Lung (tissue), 12 donors: Measurements from ENCODE around the gene LRRC25. TPM values are rescaled to one million over a fixed set of nuclear protein-coding genes. Genes with fewer than 3 reads are reported as not detected.

Source experiments
- ATAC-seq: fragments of 200-7000 bp; cut with Tn5 transposase; one replicate; pipeline ENCODE4 v1.9.1; 2020; ENCODE audit warnings: moderate number of reproducible peaks; ENCODE audit not compliant: insufficient read depth, low FRiP score
- DNase-seq, 3 donors: peaks; one replicate each; pipeline ENCODE4 v3.0.0-alpha.2; 2013 to 2017
- H3K27ac ChIP-seq, 2 donors: one replicate each; pipeline ENCODE4 v1.5.1; 2013; ENCODE audit warnings: mild to moderate bottlenecking in 2 of 2, moderate library complexity in 2 of 2, control low read depth in 1 of 2, inconsistent platforms in 1 of 2, low read depth in 1 of 2, low read length in 1 of 2
- H3K27me3 ChIP-seq, 3 donors: one replicate each; pipeline ENCODE4 v1.5.1; 2013; ENCODE audit warnings: low read length in 2 of 3; ENCODE audit not compliant: control insufficient read depth in 3 of 3, insufficient read depth in 3 of 3
- H3K36me3 ChIP-seq, 4 donors: one replicate each; pipeline ENCODE4 v1.5.1; 2013; ENCODE audit warnings: low read length in 4 of 4, mild to moderate bottlenecking in 1 of 4, moderate library complexity in 1 of 4; ENCODE audit not compliant: control insufficient read depth in 4 of 4, insufficient read depth in 4 of 4
- H3K4me1 ChIP-seq, 5 donors: one replicate each; pipeline ENCODE4 v1.5.1; 2013; ENCODE audit warnings: low read length in 5 of 5, mild to moderate bottlenecking in 2 of 5, moderate library complexity in 1 of 5; ENCODE audit not compliant: control insufficient read depth in 5 of 5, insufficient read depth in 5 of 5
- H3K4me3 ChIP-seq: one replicate; pipeline ENCODE4 v1.5.1; 2013; ENCODE audit warnings: mild to moderate bottlenecking, control low read depth, moderate library complexity
- H3K9ac ChIP-seq, 2 donors: one replicate each; pipeline ENCODE4 v1.5.1; 2013; ENCODE audit warnings: low read length in 2 of 2, control low read depth in 1 of 2; ENCODE audit not compliant: insufficient read depth in 1 of 2
- H3K9me3 ChIP-seq, 4 donors: one replicate each; pipeline ENCODE4 v1.5.1; 2013; ENCODE audit warnings: low read length in 3 of 4, mild to moderate bottlenecking in 1 of 4, moderate library complexity in 1 of 4; ENCODE audit not compliant: control insufficient read depth in 4 of 4, insufficient read depth in 3 of 4
- WGBS, 2 donors: extraction: QIAGEN DNeasy Blood & Tissue Kit; methylation state at CpG; one replicate each; pipeline ENCODE4 v1.1.7; 2013; 5-methylcytosine and 5-hydroxymethylcytosine counted together
- polyA plus RNA-seq, 2 donors: library from polyadenylated mRNA; stranded (reverse); fragments of 200-250 nt; gene quantifications; one replicate each; pipeline ENCODE4 v1.2.1, GENCODE V29; 2013
- total RNA-seq, 2 donors: library from RNA; depleted of rRNA in 1 of 2; stranded (reverse); fragments of >200 nt in 1 of 2; gene quantifications; one replicate each; pipeline ENCODE4 v1.2.1, GENCODE V29; 2014 to 2021
- TF ChIP-seq, protein P1 (sequence below): IDR thresholded peaks from 2 replicates; pipeline ENCODE4 v1.5.1; 2012; ENCODE audit warnings: mild to moderate bottlenecking; ENCODE audit errors: control extremely low read depth, extremely low read depth
- donor health status: control.
- donor health status: control.
- donor health status: Bipolar disorder and iron deficiency.
- donor health status: healthy.
- donor health status: DM: yes; HTN: yes; CAD: no.

The LRRC25 gene
- total and polyA plus RNA-seq, 4 donors, result 8.5 to 119 (median 27.0) TPM

DNA sequence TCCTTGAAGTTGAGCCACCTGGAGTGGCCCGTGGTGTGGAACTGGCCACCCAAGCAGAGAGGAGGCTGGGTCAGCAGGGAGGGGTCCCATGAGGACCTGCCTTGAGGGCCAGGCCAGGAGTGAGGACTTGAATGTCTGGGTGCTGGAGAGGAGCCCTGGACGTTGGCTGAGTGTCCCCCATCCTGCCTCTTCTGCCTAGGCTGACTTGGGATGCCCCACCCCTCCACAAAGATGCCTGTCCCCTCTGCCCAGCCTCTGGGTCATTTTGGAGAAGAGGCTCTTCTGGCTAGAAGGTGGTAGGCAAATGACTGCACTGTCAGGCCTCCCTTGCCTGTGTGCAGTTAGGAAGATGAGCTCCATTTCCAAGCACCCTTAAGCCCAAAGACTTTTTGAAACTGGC lies 23.5 kb upstream of the LRRC25 start:
- Histone ChIP-seq H3K27me3 (no peaks in the 10 kb centered on the region), H3K9ac (no peak overlapping the region), H3K4me1 (peaks cover 0 to 48% (median 31%) of the 10 kb centered on the region in 5 donors), H3K4me3 (no peak overlapping the region), H3K9me3 (no peaks in the 10 kb centered on the region), H3K36me3 (no peaks in the 10 kb centered on the region), H3K27ac (no peak overlapping the region)
- WGBS, 2 donors, result 28 to 73% methylated on average over 2 of the region's 2 CpGs
- ATAC-seq (no peak), DNase-seq (no peak)
- TF ChIP-seq, protein P1, sequence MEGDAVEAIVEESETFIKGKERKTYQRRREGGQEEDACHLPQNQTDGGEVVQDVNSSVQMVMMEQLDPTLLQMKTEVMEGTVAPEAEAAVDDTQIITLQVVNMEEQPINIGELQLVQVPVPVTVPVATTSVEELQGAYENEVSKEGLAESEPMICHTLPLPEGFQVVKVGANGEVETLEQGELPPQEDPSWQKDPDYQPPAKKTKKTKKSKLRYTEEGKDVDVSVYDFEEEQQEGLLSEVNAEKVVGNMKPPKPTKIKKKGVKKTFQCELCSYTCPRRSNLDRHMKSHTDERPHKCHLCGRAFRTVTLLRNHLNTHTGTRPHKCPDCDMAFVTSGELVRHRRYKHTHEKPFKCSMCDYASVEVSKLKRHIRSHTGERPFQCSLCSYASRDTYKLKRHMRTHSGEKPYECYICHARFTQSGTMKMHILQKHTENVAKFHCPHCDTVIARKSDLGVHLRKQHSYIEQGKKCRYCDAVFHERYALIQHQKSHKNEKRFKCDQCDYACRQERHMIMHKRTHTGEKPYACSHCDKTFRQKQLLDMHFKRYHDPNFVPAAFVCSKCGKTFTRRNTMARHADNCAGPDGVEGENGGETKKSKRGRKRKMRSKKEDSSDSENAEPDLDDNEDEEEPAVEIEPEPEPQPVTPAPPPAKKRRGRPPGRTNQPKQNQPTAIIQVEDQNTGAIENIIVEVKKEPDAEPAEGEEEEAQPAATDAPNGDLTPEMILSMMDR, result no peak

DNA sequence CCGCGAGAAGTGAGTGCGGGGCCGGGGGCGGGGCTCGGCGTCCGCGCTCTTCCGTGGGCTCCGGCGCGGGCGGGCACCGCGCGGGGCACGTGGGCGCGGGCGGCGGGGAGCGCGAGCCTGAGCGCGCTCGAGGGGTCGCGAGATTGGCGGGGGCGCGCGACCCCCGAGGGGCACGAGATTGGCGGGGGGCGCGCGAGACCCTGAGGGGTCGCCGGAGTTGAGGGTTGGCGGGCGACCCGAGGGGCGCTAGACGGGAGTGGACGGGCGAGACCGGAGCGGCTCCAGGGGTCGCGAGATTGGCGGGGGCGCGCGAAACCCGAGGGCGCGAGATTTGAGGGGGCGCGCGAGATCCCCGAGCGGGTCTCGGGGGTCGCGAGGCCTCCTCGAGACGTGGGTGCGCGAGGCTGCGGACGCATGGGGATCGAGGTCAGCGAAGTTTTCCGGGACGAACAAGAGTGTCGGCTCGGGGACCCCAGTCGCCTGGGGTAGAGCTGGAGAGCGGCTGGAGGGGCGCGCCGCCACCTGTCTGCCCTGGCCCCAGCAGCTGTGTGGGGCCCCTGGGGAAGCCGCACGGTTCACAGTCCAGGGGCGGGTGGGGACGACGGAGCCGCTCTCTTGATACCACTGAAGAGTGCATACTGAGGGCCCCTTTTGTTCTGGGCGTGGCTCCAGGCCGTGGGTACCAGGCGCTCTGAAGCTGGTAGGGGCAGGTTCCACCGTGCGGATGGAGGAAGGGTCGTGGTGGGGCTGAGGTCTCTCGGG lies 22.5 kb upstream of the LRRC25 start:
- Histone ChIP-seq H3K27ac (peak overlapping the region; percentile 73 to 88), H3K9me3 (no peaks in the 10 kb centered on the region), H3K36me3 (no peaks in the 10 kb centered on the region), H3K27me3 (no peaks in the 10 kb centered on the region), H3K4me3 (peak overlapping the region; percentile 68), H3K4me1 (peaks cover 0 to 53% (median 41%) of the 10 kb centered on the region in 5 donors), H3K9ac (no peak overlapping the region)
- DNase-seq (peak in 1 of 3 donors; percentile 52), ATAC-seq (no peak)
- TF ChIP-seq, protein P1, result no peak
- 1% methylated on average over 52 to 97 of the region's 97 CpGs for WGBS, 2 donors

DNA sequence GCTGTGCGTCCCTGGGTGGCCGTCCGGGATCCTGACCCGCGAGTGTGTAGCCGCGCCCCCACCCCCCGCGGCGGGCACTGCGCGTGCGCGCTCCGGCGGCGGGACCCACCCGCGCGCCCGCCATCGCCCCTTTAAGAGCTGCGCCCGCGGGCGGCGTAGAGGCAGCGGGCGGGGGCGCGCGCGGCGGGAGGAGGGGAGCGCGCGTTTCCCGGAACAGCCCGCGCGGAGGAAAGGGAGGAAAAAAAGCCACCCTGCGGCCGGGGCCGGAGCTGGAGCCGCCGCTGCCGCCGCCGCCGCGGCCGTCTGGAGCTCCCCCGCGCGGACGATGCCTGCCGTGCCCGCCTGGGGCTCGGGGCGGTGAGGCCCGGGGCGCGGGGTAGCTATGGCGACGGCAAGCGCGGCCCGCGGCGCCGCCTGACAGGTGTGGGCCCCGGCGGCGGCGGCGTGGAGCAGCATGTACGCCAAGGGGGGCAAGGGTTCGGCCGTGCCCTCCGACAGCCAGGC lies 21.8 kb upstream of the LRRC25 start, which contains the start of gene SSBP4:
Gene SSBP4, plus strand, starts transcription at position 204 of the 504 bp plus-strand sequence. Its CDS starts 251 bp downstream, at position 455.
- WGBS, 2 donors, result 1% methylated on average over 42 to 80 of the region's 80 CpGs
- TF ChIP-seq, protein P1, result no peak
- Histone ChIP-seq H3K9me3 (no peaks in the 10 kb centered on the region), H3K27me3 (no peaks in the 10 kb centered on the region), H3K36me3 (no peaks in the 10 kb centered on the region), H3K27ac (peak within 1 kb of the TSS; percentile 73 to 88), H3K4me3 (peak within 1 kb of the TSS; percentile 68), H3K4me1 (peaks cover 0 to 59% (median 44%) of the 10 kb centered on the region in 5 donors), H3K9ac (no peak within 1 kb of the TSS)
- DNase-seq (peak; percentile 87 to 91 (median 87)), ATAC-seq (peak; percentile 32)
